Esophagus squamous epithelium (tissue), 5 donors: ENCODE results near the gene UTP25. TPM values are rescaled to one million over a fixed set of nuclear protein-coding genes. Genes with fewer than 3 reads are reported as not detected.
A peak's percentile ranks its signal among the peaks of the same experiment; 100 is the strongest.

Experiments used
- DNase-seq: peaks from one replicate; lab custom pipeline; 2025; lab: John Stamatoyannopoulos, UW
- H3K27ac ChIP-seq, 4 donors: fragments of 200-600 bp; sonication (generic); one replicate each; pipeline ENCODE4 v1.5.1; 2016 to 2019; ENCODE audit warnings: mild to moderate bottlenecking in 1 of 4
- H3K27me3 ChIP-seq, 4 donors: fragments of 200-600 bp; sonication (generic); 1 replicate in 3 of 4; 2 replicates in 1 of 4; pipeline versions ENCODE4 v1.5.1 to v1.6.0; 2017 to 2021; ENCODE audit warnings: antibody characterized with exemption in 1 of 4
- H3K36me3 ChIP-seq, 3 donors: fragments of 200-600 bp; sonication (generic); one replicate each; pipeline ENCODE4 v1.5.1; 2016 to 2019
- H3K4me1 ChIP-seq, 3 donors: fragments of 200-600 bp; sonication (generic); one replicate each; pipeline ENCODE4 v1.5.1; 2017 to 2019
- H3K4me3 ChIP-seq, 4 donors: fragments of 200-600 bp; sonication (generic); 1 replicate in 3 of 4; 2 replicates in 1 of 4; pipeline ENCODE4 v1.5.1; 2016 to 2019; ENCODE audit warnings: mild to moderate bottlenecking in 2 of 4, moderate library complexity in 1 of 4
- H3K9me3 ChIP-seq, 3 donors: fragments of 200-600 bp; sonication (generic); one replicate each; pipeline ENCODE4 v1.5.1; 2016 to 2019
- CTCF ChIP-seq, 6 experiments: fragments of 450-650 bp in 4 of 6; fragments of 200-600 bp in 2 of 6; sonication (generic) in 2 of 6; IDR thresholded peaks; one replicate each; pipeline ENCODE4 v1.5.1; 2016 to 2019; ENCODE audit warnings: antibody characterized with exemption in 6 of 6, mild to moderate bottlenecking in 4 of 6, moderate library complexity in 4 of 6
- POLR2A ChIP-seq, 4 donors: fragments of 450-650 bp; IDR thresholded peaks; one replicate each; pipeline ENCODE4 v1.6.1; 2017; ENCODE audit warnings: antibody characterized with exemption in 4 of 4, mild to moderate bottlenecking in 4 of 4, moderate library complexity in 3 of 4
- WGBS, 2 donors: methylation state at CpG; one replicate each; pipeline ENCODE4 v1.1.5; 2018; 5-methylcytosine and 5-hydroxymethylcytosine counted together
- intact Hi-C: fragments of 100-400 bp; cut with DNase I; formaldehyde crosslinking; loops from one replicate; pipeline ENCODE4 v1.15.0; 2022
- total RNA-seq, 4 donors: library from RNA; depleted of rRNA; stranded (reverse); fragments of >200 nt; gene quantifications; one replicate each; pipeline ENCODE4 v1.1.0, GENCODE V29; 2016
- donor health status: DM: yes; HTN: yes; CAD: no.

The UTP25 gene
- total RNA-seq, 4 donors from 2014 or later, result 3.9 to 13.5 (median 7.8) TPM

- DNase-seq, result no peak
Observed at GRCh38 chr1:209825591-209826434, 2.0 kb upstream of the UTP25 start.

GRCh38 chr1:209829716-209830115 lies 1.9 kb downstream of the UTP25 start:
- DNase-seq, result no peak
- Histone ChIP-seq H3K27me3 (peaks cover 0 to 6% (median 0%) of the 10 kb centered on the region in 4 donors), H3K9me3 (no peaks in the 10 kb centered on the region), H3K36me3 (peaks cover 0 to 49% (median 14%) of the 10 kb centered on the region in 3 donors), H3K4me3 (no peak overlapping the region), H3K4me1 (peaks cover 0 to 48% (median 17%) of the 10 kb centered on the region in 3 donors), H3K27ac (no peak overlapping the region)
- TF ChIP-seq POLR2A (IDR thresholded peaks at IDR 0.05), result no peak
- TF ChIP-seq CTCF (IDR thresholded peaks at IDR 0.05), result no peak
- intact Hi-C loops, result no loop called here
- WGBS, 2 donors, result 68 to 82% methylated on average over 2 of the region's 2 CpGs

More at GRCh38 chr1:209825591-209826434, 2.0 kb upstream of the UTP25 start:
- Histone ChIP-seq H3K9me3 (no peaks in the 10 kb centered on the region), H3K4me1 (peaks cover 0 to 78% (median 17%) of the 10 kb centered on the region in 3 donors), H3K27ac (peak overlapping the region; percentile 51 to 87 (median 73)), H3K27me3 (peaks cover 0 to 14% (median 0%) of the 10 kb centered on the region in 4 donors), H3K4me3 (no peak overlapping the region), H3K36me3 (peaks cover 0 to 10% (median 0%) of the 10 kb centered on the region in 3 donors)
- intact Hi-C loops, result no loop called here
- WGBS, 2 donors, result 38 to 65% methylated on average over 11 of the region's 11 CpGs
- no peak for TF ChIP-seq POLR2A (IDR thresholded peaks at IDR 0.05)
- TF ChIP-seq CTCF (IDR thresholded peaks at IDR 0.05), result no peak

GRCh38 chr1:209830722-209831121 lies 3.0 kb downstream of the UTP25 start:
- intact Hi-C loops, result no loop called here
- Histone ChIP-seq H3K9me3 (no peaks in the 10 kb centered on the region), H3K4me1 (peaks cover 0 to 40% (median 17%) of the 10 kb centered on the region in 3 donors), H3K27me3 (peaks cover 0 to 5% (median 0%) of the 10 kb centered on the region in 4 donors), H3K27ac (no peak overlapping the region), H3K36me3 (peaks cover 4 to 59% (median 18%) of the 10 kb centered on the region in 3 donors), H3K4me3 (no peak overlapping the region)
- WGBS, 2 donors, result 81 to 82% methylated on average over 3 of the region's 3 CpGs
- TF ChIP-seq CTCF (IDR thresholded peaks at IDR 0.05), result no peak
- TF ChIP-seq POLR2A (IDR thresholded peaks at IDR 0.05), result no peak
- DNase-seq, result no peak

GRCh38 chr1:209831615-209832014 lies 3.8 kb downstream of the UTP25 start:
- no peaks in the 10 kb centered on the region for H3K9me3 ChIP-seq
- TF ChIP-seq CTCF (IDR thresholded peaks at IDR 0.05) (no peak), POLR2A (IDR thresholded peaks at IDR 0.05) (no peak)
- peaks cover 0 to 31% (median 17%) of the 10 kb centered on the region in 3 donors for H3K4me1 ChIP-seq
- no peak overlapping the region for H3K27ac ChIP-seq
- peaks cover 4 to 68% (median 18%) of the 10 kb centered on the region in 3 donors for H3K36me3 ChIP-seq
- no peaks in the 10 kb centered on the region for H3K27me3 ChIP-seq
- no peak for DNase-seq
- WGBS, 2 donors, result 87 to 91% methylated on average over 1 of the region's 1 CpG
- H3K4me3 ChIP-seq, result no peak overlapping the region
- intact Hi-C loops, result no loop called here

GRCh38 chr1:209835782-209836298 lies 8.1 kb downstream of the UTP25 start:
- Histone ChIP-seq H3K36me3 (peaks cover 4 to 100% (median 40%) of the 10 kb centered on the region in 3 donors), H3K4me1 (peaks cover 0 to 12% (median 8%) of the 10 kb centered on the region in 3 donors), H3K27me3 (no peaks in the 10 kb centered on the region), H3K9me3 (no peaks in the 10 kb centered on the region), H3K4me3 (no peak overlapping the region), H3K27ac (no peak overlapping the region)
- no peak for TF ChIP-seq POLR2A (IDR thresholded peaks at IDR 0.05)
- TF ChIP-seq CTCF (IDR thresholded peaks at IDR 0.05), result no peak
- no peak for DNase-seq
- intact Hi-C loops, result no loop called here
